C4-2B (cell line): Measurements from ENCODE around the gene ADARB2.

Experiments used
- ZFX ChIP-seq: fragments of 450-650 bp; IDR thresholded peaks from 2 replicates; pipeline ENCODE4 v1.6.1; 2017
- TF ChIP-seq, protein P1 (sequence below): fragments of 450-650 bp; conservative IDR thresholded peaks from 2 replicates; pipeline ENCODE4 v1.5.1; 2017; ENCODE audit warnings: mild to moderate bottlenecking

DNA sequence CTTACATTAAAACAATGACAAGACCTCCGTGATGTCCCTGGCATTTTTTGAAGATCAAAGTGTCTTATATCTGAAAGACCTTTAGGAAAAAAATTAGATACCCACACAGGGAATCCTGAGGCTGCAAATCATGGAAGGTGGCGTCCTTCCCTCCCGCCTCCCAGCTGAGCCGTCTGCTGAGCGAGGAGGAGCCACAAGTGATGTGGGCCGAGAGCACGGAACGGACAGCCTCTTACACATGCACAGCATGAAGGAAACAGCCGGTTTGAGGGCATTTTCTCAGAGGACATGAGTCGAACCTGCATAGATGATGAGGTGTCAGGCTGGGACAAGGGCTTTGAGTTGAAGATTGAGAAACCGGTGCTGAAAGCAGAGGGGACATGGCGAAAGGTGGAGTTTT, 163.3 kb downstream of the ADARB2 start:
- TF ChIP-seq, protein P1, sequence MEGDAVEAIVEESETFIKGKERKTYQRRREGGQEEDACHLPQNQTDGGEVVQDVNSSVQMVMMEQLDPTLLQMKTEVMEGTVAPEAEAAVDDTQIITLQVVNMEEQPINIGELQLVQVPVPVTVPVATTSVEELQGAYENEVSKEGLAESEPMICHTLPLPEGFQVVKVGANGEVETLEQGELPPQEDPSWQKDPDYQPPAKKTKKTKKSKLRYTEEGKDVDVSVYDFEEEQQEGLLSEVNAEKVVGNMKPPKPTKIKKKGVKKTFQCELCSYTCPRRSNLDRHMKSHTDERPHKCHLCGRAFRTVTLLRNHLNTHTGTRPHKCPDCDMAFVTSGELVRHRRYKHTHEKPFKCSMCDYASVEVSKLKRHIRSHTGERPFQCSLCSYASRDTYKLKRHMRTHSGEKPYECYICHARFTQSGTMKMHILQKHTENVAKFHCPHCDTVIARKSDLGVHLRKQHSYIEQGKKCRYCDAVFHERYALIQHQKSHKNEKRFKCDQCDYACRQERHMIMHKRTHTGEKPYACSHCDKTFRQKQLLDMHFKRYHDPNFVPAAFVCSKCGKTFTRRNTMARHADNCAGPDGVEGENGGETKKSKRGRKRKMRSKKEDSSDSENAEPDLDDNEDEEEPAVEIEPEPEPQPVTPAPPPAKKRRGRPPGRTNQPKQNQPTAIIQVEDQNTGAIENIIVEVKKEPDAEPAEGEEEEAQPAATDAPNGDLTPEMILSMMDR, result no peak
- TF ChIP-seq ZFX, result no peak
